SK-N-SH (cell line): Measurements from ENCODE around the gene SLC2A9. TPM values are rescaled to one million over a fixed set of nuclear protein-coding genes. Genes with fewer than 3 reads are reported as not detected.

Experiments
- CTCF ChIA-PET: fragments of 300-600, 350-600 bp; formaldehyde crosslinking; extraction: SDS; loops from one replicate; lab custom pipeline; 2021; lab: Yijun Ruan, JAX
- POLR2A ChIA-PET: fragments of 350-600 bp; sonication (Branson Sonifier 250); formaldehyde crosslinking; extraction: SDS; loops from one replicate; lab custom pipeline; 2020; ENCODE audit warnings: antibody characterized with exemption, inconsistent platforms; lab: Yijun Ruan, JAX
- DNase-seq: peaks from one replicate; pipeline ENCODE4 v3.0.0; 2012
- H2AFZ ChIP-seq: fragments of 200-600 bp; sonication (generic); 2 replicates; pipeline ENCODE4 v1.8.1; 2016; ENCODE audit warnings: antibody characterized with exemption, mild to moderate bottlenecking, low read depth
- H3F3A ChIP-seq: fragments of 200-600 bp; sonication (generic); replicated peaks from 2 replicates; pipeline ENCODE3; 2016; ENCODE audit warnings: antibody characterized with exemption, mild to moderate bottlenecking; ENCODE audit not compliant: insufficient read depth
- H3K27ac ChIP-seq, 2 experiments: fragments of 200-500 bp in 1 of 2; fragments of 200-600 bp in 1 of 2; sonication (Bioruptor generic) in 1 of 2; sonication (generic), shearing (Covaris generic) in 1 of 2; 2 replicates each; pipeline versions ENCODE4 v1.5.1 to v1.6.1; 2014 to 2016; ENCODE audit warnings: low read depth in 2 of 2, inconsistent platforms in 1 of 2, low read length in 1 of 2, mild to moderate bottlenecking in 1 of 2, mixed read lengths in 1 of 2
- H3K27me3 ChIP-seq: fragments of 200-600 bp; sonication (generic), shearing (Covaris generic); 2 replicates; pipeline ENCODE4 v1.6.1; 2016; ENCODE audit warnings: mixed run types; ENCODE audit not compliant: insufficient read depth
- H3K36me3 ChIP-seq, 2 experiments: fragments of 200-500 bp in 1 of 2; fragments of 200-600 bp in 1 of 2; sonication (Bioruptor generic) in 1 of 2; sonication (generic) in 1 of 2; replicated peaks in 1 of 2; 2 replicates each; pipeline versions ENCODE3 to v1.5.1; 2014 to 2016; ENCODE audit warnings: low read length in 1 of 2, mild to moderate bottlenecking in 1 of 2; ENCODE audit not compliant: insufficient read depth in 2 of 2, control insufficient read depth in 1 of 2
- H3K4me1 ChIP-seq, 2 experiments: fragments of 200-500 bp in 1 of 2; fragments of 200-600 bp in 1 of 2; sonication (Bioruptor generic) in 1 of 2; sonication (generic), shearing (Covaris generic) in 1 of 2; 2 replicates each; pipeline versions ENCODE4 v1.5.1 to v1.6.1; 2014 to 2016; ENCODE audit warnings: low read depth in 1 of 2, low read length in 1 of 2, mixed run types in 1 of 2; ENCODE audit not compliant: insufficient read depth in 2 of 2, control insufficient read depth in 1 of 2
- H3K4me2 ChIP-seq: fragments of 200-600 bp; sonication (generic), shearing (Covaris generic); 2 replicates; pipeline ENCODE4 v1.6.1; 2017; ENCODE audit warnings: mixed run types
- H3K4me3 ChIP-seq, 2 experiments: fragments of 200-500 bp in 1 of 2; fragments of 200-600 bp in 1 of 2; sonication (Bioruptor generic) in 1 of 2; sonication (generic), shearing (Covaris generic) in 1 of 2; 2 replicates each; pipeline versions ENCODE4 v1.5.1 to v1.8.1; 2014 to 2016; ENCODE audit warnings: low read depth in 2 of 2, inconsistent platforms in 1 of 2, low read length in 1 of 2, mild to moderate bottlenecking in 1 of 2, mixed read lengths in 1 of 2, moderate library complexity in 1 of 2
- H3K79me2 ChIP-seq: fragments of 200-600 bp; sonication (generic); 2 replicates; pipeline ENCODE4 v1.8.1; 2017; ENCODE audit warnings: mild to moderate bottlenecking; ENCODE audit not compliant: insufficient read depth
- H3K9ac ChIP-seq: fragments of 200-600 bp; sonication (generic); 2 replicates; pipeline ENCODE4 v1.6.1; 2017; ENCODE audit warnings: mixed run types
- H3K9me2 ChIP-seq: fragments of 200-600 bp; sonication (generic); 2 replicates; pipeline ENCODE4 v1.6.1; 2017; ENCODE audit warnings: mixed run types
- H3K9me3 ChIP-seq: fragments of 200-600 bp; sonication (generic); 2 replicates; pipeline ENCODE4 v1.6.1; 2017; ENCODE audit warnings: mixed run types, mild to moderate bottlenecking, moderate library complexity
- H4K20me1 ChIP-seq: fragments of 200-600 bp; sonication (generic); 2 replicates; pipeline ENCODE4 v1.6.1; 2017; ENCODE audit warnings: mild to moderate bottlenecking, mixed run types; ENCODE audit not compliant: insufficient read depth
- CHD2 ChIP-seq: fragments of 150-350 bp; IDR thresholded peaks from 2 replicates; pipeline ENCODE4 v1.6.1; 2018; ENCODE audit warnings: low read length; ENCODE audit not compliant: partially characterized antibody
- CTCF ChIP-seq: fragments of 200-600 bp; sonication (generic); IDR thresholded peaks from 2 replicates; pipeline ENCODE4 v1.6.1; 2017; ENCODE audit warnings: antibody characterized with exemption, mild to moderate bottlenecking, moderate library complexity
- ELF1 ChIP-seq: IDR thresholded peaks from 2 replicates; pipeline ENCODE4 v1.4.0; 2012
- EZH2phosphoT487 ChIP-seq: fragments of 200-600 bp; sonication (generic); IDR thresholded peaks from 2 replicates; pipeline ENCODE4 v1.6.1; 2017; ENCODE audit warnings: low read depth, mixed run types, mild to moderate bottlenecking, antibody characterized with exemption, moderate library complexity, borderline replicate concordance
- GABPA ChIP-seq: IDR thresholded peaks from 2 replicates; pipeline ENCODE4 v1.4.0; 2012; ENCODE audit warnings: low read depth, mild to moderate bottlenecking
- GATA2 ChIP-seq: sonication (generic); formaldehyde crosslinking; IDR thresholded peaks from 2 replicates; pipeline ENCODE4 v1.5.0; 2020; ENCODE audit warnings: mild to moderate bottlenecking, missing genetic modification reagents
- IRF3 ChIP-seq: fragments of 150-350 bp; IDR thresholded peaks from 2 replicates; pipeline ENCODE4 v1.6.1; 2016; ENCODE audit warnings: mild to moderate bottlenecking, low read depth, low read length
- MEF2A ChIP-seq: IDR thresholded peaks from 2 replicates; pipeline ENCODE4 v1.4.0; 2012; ENCODE audit warnings: low read depth, borderline replicate concordance
- MXI1 ChIP-seq: IDR thresholded peaks from 2 replicates; pipeline ENCODE4 v1.6.1; 2012; ENCODE audit warnings: mild to moderate bottlenecking, low read depth, low read length, improper control_type of control experiment
- REST ChIP-seq: IDR thresholded peaks from 2 replicates; pipeline ENCODE4 v1.6.1; 2012; ENCODE audit warnings: mild to moderate bottlenecking, low read depth, low read length, moderate library complexity
- SMC3 ChIP-seq: IDR thresholded peaks from 2 replicates; pipeline ENCODE4 v1.6.1; 2012; ENCODE audit warnings: low read depth, low read length, improper control_type of control experiment
- TAF1 ChIP-seq: IDR thresholded peaks from 2 replicates; pipeline ENCODE4 v1.6.1; 2012; ENCODE audit warnings: low read depth, mild to moderate bottlenecking, low read length, moderate library complexity, borderline replicate concordance
- USF2 ChIP-seq: fragments of 150-350 bp; IDR thresholded peaks from 2 replicates; pipeline ENCODE4 v1.6.1; 2017; ENCODE audit warnings: antibody characterized with exemption, low read length, low read depth, borderline replicate concordance
- ZBTB33 ChIP-seq: IDR thresholded peaks from 2 replicates; pipeline ENCODE4 v1.4.0; 2012; ENCODE audit warnings: low read depth, borderline replicate concordance
- WGBS: methylation state at CpG from one replicate; pipeline ENCODE4 v1.1.6; 2017; ENCODE audit warnings: low lambda C conversion rate; 5-methylcytosine and 5-hydroxymethylcytosine counted together
- polyA plus RNA-seq, 3 experiments: library from polyadenylated mRNA; depleted of rRNA; stranded (reverse); fragments of >200 nt; gene quantifications; 2 replicates each; pipeline ENCODE4 v1.2.3, GENCODE V29; 2012

Gene SLC2A9
- polyA plus RNA-seq, 1 of the 3 experiments (the other 2 are of a cell fraction) = not detected

- H3K27me3 ChIP-seq = no peaks in the 10 kb centered on the region
- ChIA-PET POLR2A (no interaction called here), CTCF (interaction anchor here (2.5 kb wide), 1 partner anchor 72 kb away, joined by 7 read pairs; no protein-coding TSS in a partner anchor)
- no peaks in the 10 kb centered on the region for H3K9me2 ChIP-seq
- H2AFZ ChIP-seq = no peak overlapping the region
- no peak overlapping the region for H3K4me2 ChIP-seq
- WGBS = 42% methylated on average over 10 of the region's 10 CpGs
- no peak for DNase-seq
- H3K9me3 ChIP-seq = no peaks in the 10 kb centered on the region
- no peaks in the 10 kb centered on the region for H3K4me1 ChIP-seq
- TF ChIP-seq MXI1 = no peak
- TF ChIP-seq ZBTB33 = no peak
- no peak for TF ChIP-seq GABPA
- no peak for TF ChIP-seq ELF1
- no peak for TF ChIP-seq USF2
- no peak for TF ChIP-seq IRF3
- TF ChIP-seq CTCF = no peak
- no peaks in the 10 kb centered on the region for H3K79me2 ChIP-seq
- no peaks in the 10 kb centered on the region for H3F3A ChIP-seq
- H4K20me1 ChIP-seq = no peaks in the 10 kb centered on the region
- no peak overlapping the region for H3K9ac ChIP-seq
- no peaks in the 10 kb centered on the region for H3K36me3 ChIP-seq
- H3K4me3 ChIP-seq = no peak overlapping the region
- no peak overlapping the region for H3K27ac ChIP-seq
Observed at GRCh38 chr4:9942921-9943600, 78.2 kb downstream of the SLC2A9 start.

- no peaks in the 10 kb centered on the region for H3K27me3 ChIP-seq
- no peaks in the 10 kb centered on the region for H3K36me3 ChIP-seq
- no peaks in the 10 kb centered on the region for H3F3A ChIP-seq
- no peaks in the 10 kb centered on the region for H4K20me1 ChIP-seq
- H3K4me3 ChIP-seq = no peak overlapping the region
- DNase-seq = no peak
- no peaks in the 10 kb centered on the region for H3K9me3 ChIP-seq
- H3K79me2 ChIP-seq = no peaks in the 10 kb centered on the region
- H3K9ac ChIP-seq = no peak overlapping the region
- H3K4me2 ChIP-seq = no peak overlapping the region
- 39% methylated on average over 3 of the region's 5 CpGs for WGBS
- ChIA-PET CTCF (interaction anchor here (2.5 kb wide), 1 partner anchor 73 kb away, joined by 7 read pairs; no protein-coding TSS in a partner anchor), POLR2A (no interaction called here)
- no peaks in the 10 kb centered on the region for H3K9me2 ChIP-seq
- H3K4me1 ChIP-seq = no peaks in the 10 kb centered on the region
- no peak overlapping the region for H2AFZ ChIP-seq
- no peak overlapping the region for H3K27ac ChIP-seq
- TF ChIP-seq MXI1 (no peak), EZH2phosphoT487 (no peak), GABPA (no peak), GATA2 (CRISPR knock-in tag) (no peak), MEF2A (no peak), CHD2 (no peak), USF2 (no peak), REST (no peak), SMC3 (no peak), TAF1 (no peak)
Observed at GRCh38 chr4:9942139-9942538, 79.2 kb downstream of the SLC2A9 start.
